Tibial nerve (tissue), 4 donors: ENCODE measurements around the gene HOXA1.

ENCODE experiments used
- EP300 ChIP-seq, 2 donors: sonication (generic); formaldehyde crosslinking; IDR thresholded peaks; one replicate each; pipeline ENCODE4 v1.6.1; 2017; ENCODE audit warnings: antibody characterized with exemption in 2 of 2, mild to moderate bottlenecking in 1 of 2
- POLR2A ChIP-seq, 2 donors: fragments of 450-650 bp; IDR thresholded peaks; one replicate each; pipeline ENCODE4 v1.6.1; 2017; ENCODE audit warnings: antibody characterized with exemption in 2 of 2, mild to moderate bottlenecking in 2 of 2, moderate library complexity in 2 of 2
- TF ChIP-seq, protein P1 (sequence below), 5 experiments: fragments of 200-600 bp in 3 of 5; fragments of 450-650 bp in 2 of 5; sonication (generic) in 3 of 5; IDR thresholded peaks; one replicate each; pipeline ENCODE4 v1.5.1; 2016 to 2019; ENCODE audit warnings: antibody characterized with exemption in 5 of 5, mild to moderate bottlenecking in 3 of 5, moderate library complexity in 2 of 5

- no peak for TF ChIP-seq POLR2A (IDR thresholded peaks at IDR 0.05)
- TF ChIP-seq, protein P1, sequence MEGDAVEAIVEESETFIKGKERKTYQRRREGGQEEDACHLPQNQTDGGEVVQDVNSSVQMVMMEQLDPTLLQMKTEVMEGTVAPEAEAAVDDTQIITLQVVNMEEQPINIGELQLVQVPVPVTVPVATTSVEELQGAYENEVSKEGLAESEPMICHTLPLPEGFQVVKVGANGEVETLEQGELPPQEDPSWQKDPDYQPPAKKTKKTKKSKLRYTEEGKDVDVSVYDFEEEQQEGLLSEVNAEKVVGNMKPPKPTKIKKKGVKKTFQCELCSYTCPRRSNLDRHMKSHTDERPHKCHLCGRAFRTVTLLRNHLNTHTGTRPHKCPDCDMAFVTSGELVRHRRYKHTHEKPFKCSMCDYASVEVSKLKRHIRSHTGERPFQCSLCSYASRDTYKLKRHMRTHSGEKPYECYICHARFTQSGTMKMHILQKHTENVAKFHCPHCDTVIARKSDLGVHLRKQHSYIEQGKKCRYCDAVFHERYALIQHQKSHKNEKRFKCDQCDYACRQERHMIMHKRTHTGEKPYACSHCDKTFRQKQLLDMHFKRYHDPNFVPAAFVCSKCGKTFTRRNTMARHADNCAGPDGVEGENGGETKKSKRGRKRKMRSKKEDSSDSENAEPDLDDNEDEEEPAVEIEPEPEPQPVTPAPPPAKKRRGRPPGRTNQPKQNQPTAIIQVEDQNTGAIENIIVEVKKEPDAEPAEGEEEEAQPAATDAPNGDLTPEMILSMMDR (IDR thresholded peaks at IDR 0.05) = no peak
- TF ChIP-seq EP300 (IDR thresholded peaks at IDR 0.05) = no peak
Observed at GRCh38 chr7:27102581-27103442, 7.0 kb upstream of the HOXA1 start, which contains the start of gene HOXA2.
